NB4 (cell line): ENCODE measurements around the gene KIR3DL2.

Experiments
- MAX ChIP-seq: IDR thresholded peaks from 2 replicates; pipeline ENCODE4 v1.6.1; 2011; ENCODE audit warnings: low read depth, low read length
- MYC ChIP-seq: IDR thresholded peaks from 2 replicates; pipeline ENCODE4 v1.6.1; 2011; ENCODE audit warnings: low read depth, low read length
- POLR2A ChIP-seq: IDR thresholded peaks from 2 replicates; pipeline ENCODE4 v1.6.1; 2011; ENCODE audit warnings: mild to moderate bottlenecking; ENCODE audit not compliant: insufficient read length; ENCODE audit errors: extremely low read depth
- TF ChIP-seq, protein P1 (sequence below): IDR thresholded peaks from one replicate; pipeline ENCODE4 v1.5.1; 2012; ENCODE audit warnings: low read depth, low read length

- TF ChIP-seq, protein P1, sequence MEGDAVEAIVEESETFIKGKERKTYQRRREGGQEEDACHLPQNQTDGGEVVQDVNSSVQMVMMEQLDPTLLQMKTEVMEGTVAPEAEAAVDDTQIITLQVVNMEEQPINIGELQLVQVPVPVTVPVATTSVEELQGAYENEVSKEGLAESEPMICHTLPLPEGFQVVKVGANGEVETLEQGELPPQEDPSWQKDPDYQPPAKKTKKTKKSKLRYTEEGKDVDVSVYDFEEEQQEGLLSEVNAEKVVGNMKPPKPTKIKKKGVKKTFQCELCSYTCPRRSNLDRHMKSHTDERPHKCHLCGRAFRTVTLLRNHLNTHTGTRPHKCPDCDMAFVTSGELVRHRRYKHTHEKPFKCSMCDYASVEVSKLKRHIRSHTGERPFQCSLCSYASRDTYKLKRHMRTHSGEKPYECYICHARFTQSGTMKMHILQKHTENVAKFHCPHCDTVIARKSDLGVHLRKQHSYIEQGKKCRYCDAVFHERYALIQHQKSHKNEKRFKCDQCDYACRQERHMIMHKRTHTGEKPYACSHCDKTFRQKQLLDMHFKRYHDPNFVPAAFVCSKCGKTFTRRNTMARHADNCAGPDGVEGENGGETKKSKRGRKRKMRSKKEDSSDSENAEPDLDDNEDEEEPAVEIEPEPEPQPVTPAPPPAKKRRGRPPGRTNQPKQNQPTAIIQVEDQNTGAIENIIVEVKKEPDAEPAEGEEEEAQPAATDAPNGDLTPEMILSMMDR, result no peak
- no peak for TF ChIP-seq POLR2A
- TF ChIP-seq MAX, result no peak
- no peak for TF ChIP-seq MYC
These were observed 23.7 kb downstream of the KIR3DL2 start, which contains the start of gene FCAR for GRCh38 chr19:54873990-54874389.
